ENCODE data around the gene NEK8.

NEK8 gene

GRCh38 chr17:28707339-28707720 lies 21.3 kb upstream of the NEK8 start:
- H3K4me1 ChIP-seq (ENCODE audit: control insufficient read depth in 5 of 5, insufficient read depth in 5 of 5, low read length in 5 of 5) = peaks cover 0 to 35% (median 23%) of the 10 kb centered on the region in 5 donors
- no peak overlapping the region for H3K27ac ChIP-seq (ENCODE audit: low read depth, low read length)

GRCh38 chr17:28710861-28711722 lies 17.5 kb upstream of the NEK8 start:
- H3K27me3 ChIP-seq (ENCODE audit: control insufficient read depth in 5 of 5, insufficient read depth in 4 of 5, low read length in 5 of 5) = peaks cover 0 to 4% (median 2%) of the 10 kb centered on the region in 5 donors
- H3K27ac ChIP-seq (ENCODE audit: low read depth, low read length) = peak overlapping the region; percentile 57
- H3K4me1 ChIP-seq (ENCODE audit: control insufficient read depth in 5 of 5, insufficient read depth in 5 of 5, low read length in 5 of 5) = peaks cover 0 to 30% (median 21%) of the 10 kb centered on the region in 5 donors
- H3K36me3 ChIP-seq (ENCODE audit: control insufficient read depth in 5 of 5, insufficient read depth in 5 of 5, low read length in 5 of 5) = peaks cover 0 to 18% (median 15%) of the 10 kb centered on the region in 5 donors
- peak overlapping the region in 4 of 5 donors; percentile 59 to 72 (median 65) for H3K9ac ChIP-seq (ENCODE audit: low read length in 5 of 5)
- H3K9me3 ChIP-seq (ENCODE audit: control insufficient read depth in 5 of 5, low read length in 5 of 5) = no peaks in the 10 kb centered on the region
- peak overlapping the region; percentile 65 to 80 (median 72) for H3K4me3 ChIP-seq (ENCODE audit: low read depth in 1 of 5, low read length in 5 of 5)

More at GRCh38 chr17:28707339-28707720, 21.3 kb upstream of the NEK8 start:
- peaks cover 0 to 35% (median 26%) of the 10 kb centered on the region in 5 donors for H3K36me3 ChIP-seq (ENCODE audit: control insufficient read depth in 5 of 5, insufficient read depth in 5 of 5, low read length in 5 of 5)
- H3K9ac ChIP-seq (ENCODE audit: low read length in 5 of 5) = no peak overlapping the region
- H3K4me3 ChIP-seq (ENCODE audit: low read depth in 1 of 5, low read length in 5 of 5) = no peak overlapping the region
- peaks cover 0 to under 1% (median 0%) of the 10 kb centered on the region in 5 donors for H3K27me3 ChIP-seq (ENCODE audit: control insufficient read depth in 5 of 5, insufficient read depth in 4 of 5, low read length in 5 of 5)
- H3K9me3 ChIP-seq (ENCODE audit: control insufficient read depth in 5 of 5, low read length in 5 of 5) = no peaks in the 10 kb centered on the region

- Histone ChIP-seq H3K4me3 (ENCODE audit: low read depth in 1 of 5, low read length in 5 of 5) (peak within 1 kb of the TSS; percentile 65 to 80 (median 72)), H3K9ac (ENCODE audit: low read length in 5 of 5) (peak within 1 kb of the TSS in 4 of 5 donors; percentile 59 to 72 (median 65))
Observed at GRCh38 chr17:28711723-28712031, 16.9 kb upstream of the NEK8 start, which contains the start of gene PROCA1. PROCA1 (minus strand) TSS chr17:28711888; CDS start chr17:28711660, 228 bp downstream.

GRCh38 chr17:28712032-28712704 lies 16.4 kb upstream of the NEK8 start:
- peak overlapping the region in 4 of 5 donors; percentile 59 to 68 (median 65) for H3K9ac ChIP-seq (ENCODE audit: low read length in 5 of 5)
- H3K9me3 ChIP-seq (ENCODE audit: control insufficient read depth in 5 of 5, low read length in 5 of 5) = no peaks in the 10 kb centered on the region
- peak overlapping the region; percentile 36 to 80 (median 71) for H3K4me3 ChIP-seq (ENCODE audit: low read depth in 1 of 5, low read length in 5 of 5)
- no peak overlapping the region for H3K27ac ChIP-seq (ENCODE audit: low read depth, low read length)
- H3K4me1 ChIP-seq (ENCODE audit: control insufficient read depth in 5 of 5, insufficient read depth in 5 of 5, low read length in 5 of 5) = peaks cover 0 to 37% (median 29%) of the 10 kb centered on the region in 5 donors
- peaks cover 0 to 8% (median 4%) of the 10 kb centered on the region in 5 donors for H3K27me3 ChIP-seq (ENCODE audit: control insufficient read depth in 5 of 5, insufficient read depth in 4 of 5, low read length in 5 of 5)
- H3K36me3 ChIP-seq (ENCODE audit: control insufficient read depth in 5 of 5, insufficient read depth in 5 of 5, low read length in 5 of 5) = peaks cover 0 to 18% (median 15%) of the 10 kb centered on the region in 5 donors

More at GRCh38 chr17:28711723-28712031, 16.9 kb upstream of the NEK8 start, which contains the start of gene PROCA1:
- no peaks in the 10 kb centered on the region for H3K9me3 ChIP-seq (ENCODE audit: control insufficient read depth in 5 of 5, low read length in 5 of 5)
- peak within 1 kb of the TSS; percentile 57 for H3K27ac ChIP-seq (ENCODE audit: low read depth, low read length)
- peaks cover 0 to 32% (median 24%) of the 10 kb centered on the region in 5 donors for H3K4me1 ChIP-seq (ENCODE audit: control insufficient read depth in 5 of 5, insufficient read depth in 5 of 5, low read length in 5 of 5)
- H3K36me3 ChIP-seq (ENCODE audit: control insufficient read depth in 5 of 5, insufficient read depth in 5 of 5, low read length in 5 of 5) = peaks cover 0 to 18% (median 15%) of the 10 kb centered on the region in 5 donors
- H3K27me3 ChIP-seq (ENCODE audit: control insufficient read depth in 5 of 5, insufficient read depth in 4 of 5, low read length in 5 of 5) = peaks cover 0 to 8% (median 3%) of the 10 kb centered on the region in 5 donors

GRCh38 chr17:28712705-28713415 lies 15.7 kb upstream of the NEK8 start:
- Histone ChIP-seq H3K27me3 (ENCODE audit: control insufficient read depth in 5 of 5, insufficient read depth in 4 of 5, low read length in 5 of 5) (peaks cover 0 to 8% (median 4%) of the 10 kb centered on the region in 5 donors), H3K27ac (ENCODE audit: low read depth, low read length) (no peak overlapping the region), H3K4me1 (ENCODE audit: control insufficient read depth in 5 of 5, insufficient read depth in 5 of 5, low read length in 5 of 5) (peaks cover 0 to 43% (median 30%) of the 10 kb centered on the region in 5 donors), H3K36me3 (ENCODE audit: control insufficient read depth in 5 of 5, insufficient read depth in 5 of 5, low read length in 5 of 5) (peaks cover 0 to 18% (median 15%) of the 10 kb centered on the region in 5 donors), H3K9me3 (ENCODE audit: control insufficient read depth in 5 of 5, low read length in 5 of 5) (no peaks in the 10 kb centered on the region), H3K9ac (ENCODE audit: low read length in 5 of 5) (no peak overlapping the region), H3K4me3 (ENCODE audit: low read depth in 1 of 5, low read length in 5 of 5) (peak overlapping the region in 1 of 5 donors; percentile 65)

GRCh38 chr17:28714281-28714680 lies 14.3 kb upstream of the NEK8 start:
- Histone ChIP-seq H3K27ac (ENCODE audit: low read depth, low read length) (no peak overlapping the region), H3K4me3 (ENCODE audit: low read depth in 1 of 5, low read length in 5 of 5) (no peak overlapping the region), H3K27me3 (ENCODE audit: control insufficient read depth in 5 of 5, insufficient read depth in 4 of 5, low read length in 5 of 5) (peaks cover 0 to 8% (median 4%) of the 10 kb centered on the region in 5 donors), H3K9ac (ENCODE audit: low read length in 5 of 5) (no peak overlapping the region), H3K36me3 (ENCODE audit: control insufficient read depth in 5 of 5, insufficient read depth in 5 of 5, low read length in 5 of 5) (peaks cover 0 to 18% (median 15%) of the 10 kb centered on the region in 5 donors), H3K4me1 (ENCODE audit: control insufficient read depth in 5 of 5, insufficient read depth in 5 of 5, low read length in 5 of 5) (peaks cover 0 to 57% (median 43%) of the 10 kb centered on the region in 5 donors), H3K9me3 (ENCODE audit: control insufficient read depth in 5 of 5, low read length in 5 of 5) (no peaks in the 10 kb centered on the region)

GRCh38 chr17:28715217-28715616 lies 13.4 kb upstream of the NEK8 start:
- Histone ChIP-seq H3K27me3 (ENCODE audit: control insufficient read depth in 5 of 5, insufficient read depth in 4 of 5, low read length in 5 of 5) (peaks cover 0 to 8% (median 4%) of the 10 kb centered on the region in 5 donors), H3K9me3 (ENCODE audit: control insufficient read depth in 5 of 5, low read length in 5 of 5) (no peaks in the 10 kb centered on the region), H3K4me1 (ENCODE audit: control insufficient read depth in 5 of 5, insufficient read depth in 5 of 5, low read length in 5 of 5) (peaks cover 3 to 64% (median 46%) of the 10 kb centered on the region in 5 donors), H3K27ac (ENCODE audit: low read depth, low read length) (no peak overlapping the region), H3K36me3 (ENCODE audit: control insufficient read depth in 5 of 5, insufficient read depth in 5 of 5, low read length in 5 of 5) (peaks cover 0 to 18% (median 15%) of the 10 kb centered on the region in 5 donors), H3K4me3 (ENCODE audit: low read depth in 1 of 5, low read length in 5 of 5) (no peak overlapping the region), H3K9ac (ENCODE audit: low read length in 5 of 5) (no peak overlapping the region)

- peaks cover 9 to 66% (median 52%) of the 10 kb centered on the region in 5 donors for H3K4me1 ChIP-seq (ENCODE audit: control insufficient read depth in 5 of 5, insufficient read depth in 5 of 5, low read length in 5 of 5)
- peaks cover 3 to 23% (median 22%) of the 10 kb centered on the region in 5 donors for H3K36me3 ChIP-seq (ENCODE audit: control insufficient read depth in 5 of 5, insufficient read depth in 5 of 5, low read length in 5 of 5)
- peak overlapping the region; percentile 31 to 92 (median 65) for H3K4me3 ChIP-seq (ENCODE audit: low read depth in 1 of 5, low read length in 5 of 5)
- peak overlapping the region; percentile 2 to 83 (median 73) for H3K9ac ChIP-seq (ENCODE audit: low read length in 5 of 5)
- peaks cover 0 to 8% (median 4%) of the 10 kb centered on the region in 5 donors for H3K27me3 ChIP-seq (ENCODE audit: control insufficient read depth in 5 of 5, insufficient read depth in 4 of 5, low read length in 5 of 5)
- H3K9me3 ChIP-seq (ENCODE audit: control insufficient read depth in 5 of 5, low read length in 5 of 5) = no peaks in the 10 kb centered on the region
- peak overlapping the region; percentile 13 for H3K27ac ChIP-seq (ENCODE audit: low read depth, low read length)
Observed at GRCh38 chr17:28716740-28717577, 11.6 kb upstream of the NEK8 start.

Data from subcutaneous abdominal adipose tissue (tissue), 5 donors.